Upper lobe of right lung (tissue), 1 donor: ENCODE measurements around the gene ZNF578. TPM values are rescaled to one million over a fixed set of nuclear protein-coding genes. Genes with fewer than 3 reads are reported as not detected.
"Not testable (repeated sequence)": the region's sequence is repeated elsewhere in the genome, so short reads cannot be mapped to it uniquely, and the experiment has no call there.

Experiments used
- ATAC-seq: fragments of 200-7000 bp; cut with Tn5 transposase; one replicate; pipeline ENCODE4 v1.9.1; 2020; ENCODE audit warnings: mild to moderate bottlenecking, moderate library complexity
- DNase-seq: peaks from one replicate; pipeline ENCODE4 v3.0.0-alpha.2; 2020
- H3K27ac ChIP-seq: fragments of 200-600 bp; one replicate; pipeline ENCODE4 v1.8.0; 2022
- H3K27me3 ChIP-seq: fragments of 200-600 bp; one replicate; pipeline ENCODE4 v1.8.0; 2022; ENCODE audit warnings: mild to moderate bottlenecking
- H3K36me3 ChIP-seq: fragments of 200-600 bp; one replicate; pipeline ENCODE4 v1.8.0; 2022
- H3K4me1 ChIP-seq: fragments of 200-600 bp; one replicate; pipeline ENCODE4 v1.8.0; 2022
- H3K4me3 ChIP-seq: fragments of 200-600 bp; one replicate; pipeline ENCODE4 v1.8.0; 2022; ENCODE audit warnings: mild to moderate bottlenecking
- H3K9me3 ChIP-seq: fragments of 200-600 bp; one replicate; pipeline ENCODE4 v1.8.0; 2022
- CTCF ChIP-seq: fragments of 200-600 bp; IDR thresholded peaks from one replicate; pipeline ENCODE4 v1.8.0; 2022; ENCODE audit warnings: antibody characterized with exemption
- intact Hi-C: fragments of 100-400 bp; cut with DNase I; formaldehyde crosslinking; loops from one replicate; pipeline ENCODE4 v1.11.0; 2022
- total RNA-seq: library from RNA; stranded (reverse); fragmentation: NEBNext Ultra II Directional; extraction: Animal tissue kit (Norgen Biotek cat#: 25700); gene quantifications from one replicate; pipeline ENCODE4 v1.2.1, GENCODE V29; 2021
- donor health status: DM: no; HTN: yes; CAD: no; lungs with severe emphysema.

ZNF578 gene
- total RNA-seq, 1 donor from 2014 or later = 1.5 TPM

GRCh38 chr19:52524086-52524485 is 70.7 kb downstream of the ZNF578 start:
- DNase-seq = no peak
- no peaks in the 10 kb centered on the region for H3K9me3 ChIP-seq

GRCh38 chr19:52527134-52527955 is 74.0 kb downstream of the ZNF578 start, which contains the start of gene ZNF808:
ZNF808 (plus strand) TSS chr19:52527668; CDS start chr19:52543285, 15,617 bp downstream.
- peak; percentile 99 for ATAC-seq

More at GRCh38 chr19:52524086-52524485, 70.7 kb downstream of the ZNF578 start:
- peaks cover 7% of the 10 kb centered on the region for H3K4me1 ChIP-seq
- TF ChIP-seq CTCF = no peak
- no peak overlapping the region for H3K27ac ChIP-seq
- H3K4me3 ChIP-seq = no peak overlapping the region
- intact Hi-C loops = no loop called here
- no peaks in the 10 kb centered on the region for H3K27me3 ChIP-seq
- no peak for ATAC-seq
- H3K36me3 ChIP-seq = no peaks in the 10 kb centered on the region

GRCh38 chr19:52527956-52528351 is 74.6 kb downstream of the ZNF578 start:
- Histone ChIP-seq H3K27me3 (no peaks in the 10 kb centered on the region), H3K36me3 (no peaks in the 10 kb centered on the region), H3K9me3 (no peaks in the 10 kb centered on the region), H3K4me1 (peaks cover 7% of the 10 kb centered on the region), H3K27ac (peak overlapping the region; percentile 95), H3K4me3 (peak overlapping the region; percentile 80)
- intact Hi-C loops = no loop called here
- TF ChIP-seq CTCF = no peak
- DNase-seq (peak; percentile 66), ATAC-seq (peak; percentile 9)

More at GRCh38 chr19:52527134-52527955, 74.0 kb downstream of the ZNF578 start, which contains the start of gene ZNF808:
- H3K36me3 ChIP-seq = no peaks in the 10 kb centered on the region
- intact Hi-C loops = no loop called here
- TF ChIP-seq CTCF = peak; percentile 65
- H3K27me3 ChIP-seq = no peaks in the 10 kb centered on the region
- H3K4me3 ChIP-seq = peak within 1 kb of the TSS; percentile 80
- peak; percentile 99 for DNase-seq
- H3K9me3 ChIP-seq = no peaks in the 10 kb centered on the region
- H3K27ac ChIP-seq = peak within 1 kb of the TSS; percentile 95
- peaks cover 7% of the 10 kb centered on the region for H3K4me1 ChIP-seq

GRCh38 chr19:52532480-52532879 is 79.1 kb downstream of the ZNF578 start:
- H3K36me3 ChIP-seq = no peaks in the 10 kb centered on the region
- ATAC-seq = no peak
- no peak for TF ChIP-seq CTCF

GRCh38 chr19:52533901-52534300 is 80.5 kb downstream of the ZNF578 start:
- no peak overlapping the region for H3K4me3 ChIP-seq
- no peak for TF ChIP-seq CTCF
- peaks cover 10% of the 10 kb centered on the region for H3K4me1 ChIP-seq
- no peaks in the 10 kb centered on the region for H3K9me3 ChIP-seq
- H3K27ac ChIP-seq = no peak overlapping the region
- H3K27me3 ChIP-seq = no peaks in the 10 kb centered on the region
- no peak for DNase-seq
- intact Hi-C loops = no loop called here
- ATAC-seq = peak; percentile 64
- H3K36me3 ChIP-seq = no peaks in the 10 kb centered on the region

More at GRCh38 chr19:52532480-52532879, 79.1 kb downstream of the ZNF578 start:
- H3K4me3 ChIP-seq = no peak overlapping the region
- peaks cover 17% of the 10 kb centered on the region for H3K4me1 ChIP-seq
- intact Hi-C loops = no loop called here
- DNase-seq = no peak
- no peaks in the 10 kb centered on the region for H3K9me3 ChIP-seq
- H3K27me3 ChIP-seq = no peaks in the 10 kb centered on the region
- no peak overlapping the region for H3K27ac ChIP-seq

- H3K36me3 ChIP-seq, intact Hi-C loops, H3K27me3 ChIP-seq, DNase-seq, ATAC-seq, H3K9me3 ChIP-seq, H3K4me1 ChIP-seq: not testable (repeated sequence)
- Histone ChIP-seq H3K4me3 (peak overlapping the region; percentile 56), H3K27ac (peak overlapping the region; percentile 30)
These were observed 82.0 kb downstream of the ZNF578 start for GRCh38 chr19:52535385-52535770.
